Fibroblast of the aortic adventitia (primary cell): ENCODE measurements around the gene C3AR1. TPM values are rescaled to one million over a fixed set of nuclear protein-coding genes. Genes with fewer than 3 reads are reported as not detected.

Experiments
- DNase-seq: peaks from one replicate; pipeline ENCODE4 v3.0.0-alpha.2; 2010; ENCODE audit warnings: low read depth
- H3K4me3 ChIP-seq: 2 replicates; pipeline ENCODE4 v1.5.1; 2011; ENCODE audit warnings: low read depth, mild to moderate bottlenecking, control low read depth, low read length, moderate library complexity
- total RNA-seq: library from RNA; depleted of rRNA; stranded (reverse); fragments of >200 nt; gene quantifications from 2 replicates; pipeline ENCODE4 v1.2.3, GENCODE V29; 2012; ENCODE audit warnings: low replicate concordance
- TF ChIP-seq, protein P1 (sequence below): IDR thresholded peaks from 2 replicates; pipeline ENCODE4 v1.5.1; 2011; ENCODE audit warnings: mild to moderate bottlenecking, low read length, control low read depth, inconsistent platforms; ENCODE audit not compliant: insufficient read depth

The C3AR1 gene
- total RNA-seq, 1 donor: 0.18 TPM

DNA sequence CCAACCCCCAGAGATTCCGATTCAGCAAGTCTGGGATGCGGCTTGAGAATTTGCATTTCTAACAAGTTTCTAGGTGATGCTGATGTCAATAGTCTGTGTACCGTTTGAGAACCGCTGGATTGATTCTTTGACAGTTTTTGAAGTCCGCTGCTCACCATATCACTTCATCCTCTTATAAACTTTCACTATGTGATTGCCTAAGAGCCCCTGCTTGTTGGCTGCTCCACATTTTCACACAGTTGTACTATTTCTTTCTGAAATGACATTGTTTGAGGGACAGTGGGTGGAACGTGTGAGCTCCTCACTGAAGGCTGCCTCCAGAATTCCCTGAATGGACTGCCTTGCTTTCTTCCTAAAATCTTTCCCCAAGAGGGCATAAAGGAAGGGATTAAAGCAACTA, 7.7 kb downstream of the C3AR1 start:
- no peak overlapping the region for H3K4me3 ChIP-seq
- no peak for DNase-seq
- TF ChIP-seq, protein P1, sequence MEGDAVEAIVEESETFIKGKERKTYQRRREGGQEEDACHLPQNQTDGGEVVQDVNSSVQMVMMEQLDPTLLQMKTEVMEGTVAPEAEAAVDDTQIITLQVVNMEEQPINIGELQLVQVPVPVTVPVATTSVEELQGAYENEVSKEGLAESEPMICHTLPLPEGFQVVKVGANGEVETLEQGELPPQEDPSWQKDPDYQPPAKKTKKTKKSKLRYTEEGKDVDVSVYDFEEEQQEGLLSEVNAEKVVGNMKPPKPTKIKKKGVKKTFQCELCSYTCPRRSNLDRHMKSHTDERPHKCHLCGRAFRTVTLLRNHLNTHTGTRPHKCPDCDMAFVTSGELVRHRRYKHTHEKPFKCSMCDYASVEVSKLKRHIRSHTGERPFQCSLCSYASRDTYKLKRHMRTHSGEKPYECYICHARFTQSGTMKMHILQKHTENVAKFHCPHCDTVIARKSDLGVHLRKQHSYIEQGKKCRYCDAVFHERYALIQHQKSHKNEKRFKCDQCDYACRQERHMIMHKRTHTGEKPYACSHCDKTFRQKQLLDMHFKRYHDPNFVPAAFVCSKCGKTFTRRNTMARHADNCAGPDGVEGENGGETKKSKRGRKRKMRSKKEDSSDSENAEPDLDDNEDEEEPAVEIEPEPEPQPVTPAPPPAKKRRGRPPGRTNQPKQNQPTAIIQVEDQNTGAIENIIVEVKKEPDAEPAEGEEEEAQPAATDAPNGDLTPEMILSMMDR: no peak

DNA sequence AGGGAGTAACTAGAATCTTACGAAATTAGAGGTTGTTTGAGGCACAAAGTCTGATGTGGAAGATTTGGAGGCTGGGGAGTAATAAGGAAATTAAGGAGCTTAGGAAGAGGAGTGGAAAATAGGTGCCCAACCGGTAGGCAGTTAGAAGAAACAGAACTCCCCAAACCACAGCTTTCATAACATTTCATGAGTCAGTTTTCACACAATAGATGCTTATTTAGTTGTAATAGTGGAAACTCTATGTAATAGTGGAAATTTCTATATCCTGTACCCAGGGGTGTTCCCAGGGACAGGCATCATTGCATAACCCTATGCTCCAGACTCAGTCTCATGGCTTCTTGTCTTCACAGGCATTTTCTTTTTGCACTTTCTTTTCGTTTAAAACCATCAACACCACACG, 8.3 kb downstream of the C3AR1 start:
- TF ChIP-seq, protein P1: no peak
- H3K4me3 ChIP-seq: no peak overlapping the region
- DNase-seq: peak; percentile 71

DNA sequence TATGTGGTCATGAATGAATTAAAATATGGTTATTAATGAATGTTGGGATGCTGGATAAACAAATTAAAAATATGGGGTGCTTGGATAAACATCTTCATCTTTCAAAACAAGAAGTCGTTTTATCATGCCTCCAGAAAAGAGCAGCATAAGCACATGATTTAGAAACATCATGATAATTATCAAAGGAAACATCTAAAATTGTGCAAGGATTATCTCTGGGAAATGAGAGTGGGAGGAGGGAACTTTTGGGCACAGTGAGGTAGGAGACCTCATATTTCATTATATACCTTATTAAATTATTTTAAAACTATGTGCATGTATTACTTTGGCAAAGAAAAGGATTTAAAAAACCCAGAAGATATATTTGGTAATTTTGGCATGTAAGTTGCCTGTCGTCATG, 8.9 kb downstream of the C3AR1 start:
- TF ChIP-seq, protein P1: no peak
- DNase-seq: no peak
- no peak overlapping the region for H3K4me3 ChIP-seq

DNA sequence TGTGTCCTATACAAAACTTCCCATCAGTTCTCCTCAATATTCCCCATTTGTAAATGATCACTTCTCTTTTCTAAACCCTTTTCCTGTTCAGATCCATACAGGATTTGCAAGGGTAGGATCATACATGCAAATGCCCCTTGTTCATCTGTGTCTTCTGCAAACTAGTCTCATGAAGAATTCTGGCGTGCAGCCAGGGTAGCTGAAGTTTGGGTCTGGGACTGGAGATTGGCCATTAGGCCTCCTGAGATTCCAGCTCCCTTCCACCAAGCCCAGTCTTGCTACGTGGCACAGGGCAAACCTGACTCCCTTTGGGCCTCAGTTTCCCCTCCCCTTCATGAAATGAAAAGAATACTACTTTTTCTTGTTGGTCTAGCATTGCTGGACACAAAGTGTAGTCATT, 11.3 kb downstream of the C3AR1 start:
- TF ChIP-seq, protein P1: no peak
- no peak overlapping the region for H3K4me3 ChIP-seq
- no peak for DNase-seq

DNA sequence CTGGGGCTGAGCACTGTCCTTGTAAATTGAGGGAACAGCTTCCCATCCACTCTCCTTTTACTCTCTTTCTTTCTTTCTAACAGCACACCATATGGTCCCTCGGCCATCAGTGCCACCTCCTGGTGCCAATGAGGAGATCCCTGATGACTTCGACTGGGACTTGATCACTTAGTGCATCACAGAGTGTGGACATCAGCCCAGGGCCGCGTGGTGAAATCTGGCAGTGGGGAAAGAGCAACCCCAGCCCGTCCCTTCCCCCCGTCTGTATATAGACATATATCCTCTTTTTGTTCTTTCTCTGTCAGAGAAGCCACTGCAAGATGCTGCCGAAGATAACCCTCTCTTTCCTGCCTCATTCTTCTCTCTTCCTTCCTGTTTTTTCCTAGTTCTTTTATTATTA, 13.5 kb downstream of the C3AR1 start:
- H3K4me3 ChIP-seq: no peak overlapping the region
- TF ChIP-seq, protein P1: no peak
- no peak for DNase-seq

DNA sequence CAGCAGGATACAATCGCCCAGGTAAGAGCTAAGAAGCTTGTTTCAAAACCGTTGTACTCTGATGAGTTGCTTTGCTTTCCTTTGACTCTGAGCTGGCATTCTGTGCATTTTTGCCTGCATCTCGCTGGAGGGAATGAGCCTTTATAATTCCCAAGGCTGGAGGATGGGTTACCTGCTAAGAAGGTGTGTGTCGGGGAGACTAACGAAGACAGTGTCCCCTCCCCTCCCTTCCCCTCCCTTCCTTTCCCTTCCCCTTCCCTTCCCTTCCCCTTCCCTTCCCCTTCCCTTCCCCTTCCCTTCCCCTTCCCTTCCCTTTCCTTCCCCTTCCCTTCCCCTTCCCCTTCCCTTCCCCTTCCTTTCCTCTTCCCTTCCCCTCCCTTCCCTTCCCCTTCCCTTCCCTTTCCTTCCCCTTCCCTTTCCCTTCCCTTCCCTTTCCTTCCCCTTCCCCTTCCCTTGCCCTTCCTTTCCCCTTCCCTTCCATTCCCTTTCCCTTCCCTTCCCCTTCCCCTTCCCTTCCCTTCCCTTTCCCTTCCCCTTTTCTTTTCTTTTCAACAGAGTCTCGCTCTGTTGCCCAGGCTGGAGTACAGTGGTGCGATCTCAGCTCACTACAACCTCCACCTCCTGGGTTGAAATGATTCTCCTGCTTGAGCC, 15.4 kb downstream of the C3AR1 start:
- DNase-seq: no peak
- TF ChIP-seq, protein P1: no peak
- no peak overlapping the region for H3K4me3 ChIP-seq

DNA sequence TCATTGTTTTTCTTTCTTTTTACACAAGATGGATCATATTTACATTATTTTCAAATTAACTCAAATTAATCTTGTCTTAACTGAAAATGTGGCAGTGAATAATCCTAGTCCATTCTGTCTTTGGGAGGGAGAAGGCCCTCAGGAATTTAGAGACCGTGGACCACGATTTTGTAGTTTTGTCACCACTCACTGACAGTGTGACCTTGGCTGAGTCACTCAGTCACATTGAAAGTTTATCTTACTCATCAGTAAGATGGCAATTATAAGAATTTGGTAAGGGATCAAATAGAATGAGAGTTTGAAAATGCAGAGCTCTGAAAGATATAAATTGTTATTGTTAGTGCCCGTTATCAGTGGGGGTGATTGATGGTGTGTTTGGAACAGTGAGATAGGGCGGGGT, 17.3 kb downstream of the C3AR1 start:
- TF ChIP-seq, protein P1: no peak
- no peak for DNase-seq
- no peak overlapping the region for H3K4me3 ChIP-seq
